Fibroblast of peridontal ligament (primary cell): ENCODE measurements around the gene SERTM2.

Source experiments
- DNase-seq: peaks from one replicate; pipeline ENCODE4 v3.0.0-alpha.2; 2010; ENCODE audit errors: extremely low read depth

SERTM2 gene

GRCh38 chrX:111560801-111561200, 49.4 kb downstream of the SERTM2 start:
- no peak for DNase-seq

- DNase-seq: no peak
Observed at GRCh38 chrX:111561851-111562250, 50.4 kb downstream of the SERTM2 start.

GRCh38 chrX:111567542-111568255, 56.3 kb downstream of the SERTM2 start:
- DNase-seq: no peak

- no peak for DNase-seq
Observed at GRCh38 chrX:111568354-111568753, 56.9 kb downstream of the SERTM2 start.

GRCh38 chrX:111568817-111569216, 57.4 kb downstream of the SERTM2 start:
- DNase-seq: no peak
